ENCODE measurements around the gene DSCAM. TPM values are rescaled to one million over a fixed set of nuclear protein-coding genes. Genes with fewer than 3 reads are reported as not detected.

DSCAM gene
- total and polyA plus RNA-seq, 2 experiments from 2014 or later: 0.07 TPM; not detected in 1

DNA sequence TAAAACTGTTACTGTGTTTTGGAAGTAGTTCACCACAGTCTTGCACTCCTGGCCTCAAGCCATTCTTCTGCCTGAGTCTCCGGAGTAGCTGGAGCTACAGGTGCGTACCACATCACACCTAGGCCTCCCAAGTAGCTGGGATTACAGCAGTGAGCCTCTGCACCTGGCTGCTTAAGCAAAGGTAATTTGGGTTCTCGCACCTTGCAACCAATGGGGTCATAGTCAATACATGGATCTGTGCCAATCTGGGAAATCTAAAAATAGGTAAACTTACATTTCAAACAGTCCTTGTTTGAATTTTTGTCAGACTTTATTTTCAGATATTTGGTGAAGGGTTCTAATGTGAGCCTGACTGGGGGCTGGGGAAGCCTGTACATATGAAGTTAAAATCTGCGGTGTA, 513.2 kb downstream of the DSCAM start (continued):
- no peak for TF ChIP-seq EZH2 (IDR thresholded peaks at IDR 0.05; ENCODE audit: low read depth, unreplicated experiment)
- TF ChIP-seq, protein P1, sequence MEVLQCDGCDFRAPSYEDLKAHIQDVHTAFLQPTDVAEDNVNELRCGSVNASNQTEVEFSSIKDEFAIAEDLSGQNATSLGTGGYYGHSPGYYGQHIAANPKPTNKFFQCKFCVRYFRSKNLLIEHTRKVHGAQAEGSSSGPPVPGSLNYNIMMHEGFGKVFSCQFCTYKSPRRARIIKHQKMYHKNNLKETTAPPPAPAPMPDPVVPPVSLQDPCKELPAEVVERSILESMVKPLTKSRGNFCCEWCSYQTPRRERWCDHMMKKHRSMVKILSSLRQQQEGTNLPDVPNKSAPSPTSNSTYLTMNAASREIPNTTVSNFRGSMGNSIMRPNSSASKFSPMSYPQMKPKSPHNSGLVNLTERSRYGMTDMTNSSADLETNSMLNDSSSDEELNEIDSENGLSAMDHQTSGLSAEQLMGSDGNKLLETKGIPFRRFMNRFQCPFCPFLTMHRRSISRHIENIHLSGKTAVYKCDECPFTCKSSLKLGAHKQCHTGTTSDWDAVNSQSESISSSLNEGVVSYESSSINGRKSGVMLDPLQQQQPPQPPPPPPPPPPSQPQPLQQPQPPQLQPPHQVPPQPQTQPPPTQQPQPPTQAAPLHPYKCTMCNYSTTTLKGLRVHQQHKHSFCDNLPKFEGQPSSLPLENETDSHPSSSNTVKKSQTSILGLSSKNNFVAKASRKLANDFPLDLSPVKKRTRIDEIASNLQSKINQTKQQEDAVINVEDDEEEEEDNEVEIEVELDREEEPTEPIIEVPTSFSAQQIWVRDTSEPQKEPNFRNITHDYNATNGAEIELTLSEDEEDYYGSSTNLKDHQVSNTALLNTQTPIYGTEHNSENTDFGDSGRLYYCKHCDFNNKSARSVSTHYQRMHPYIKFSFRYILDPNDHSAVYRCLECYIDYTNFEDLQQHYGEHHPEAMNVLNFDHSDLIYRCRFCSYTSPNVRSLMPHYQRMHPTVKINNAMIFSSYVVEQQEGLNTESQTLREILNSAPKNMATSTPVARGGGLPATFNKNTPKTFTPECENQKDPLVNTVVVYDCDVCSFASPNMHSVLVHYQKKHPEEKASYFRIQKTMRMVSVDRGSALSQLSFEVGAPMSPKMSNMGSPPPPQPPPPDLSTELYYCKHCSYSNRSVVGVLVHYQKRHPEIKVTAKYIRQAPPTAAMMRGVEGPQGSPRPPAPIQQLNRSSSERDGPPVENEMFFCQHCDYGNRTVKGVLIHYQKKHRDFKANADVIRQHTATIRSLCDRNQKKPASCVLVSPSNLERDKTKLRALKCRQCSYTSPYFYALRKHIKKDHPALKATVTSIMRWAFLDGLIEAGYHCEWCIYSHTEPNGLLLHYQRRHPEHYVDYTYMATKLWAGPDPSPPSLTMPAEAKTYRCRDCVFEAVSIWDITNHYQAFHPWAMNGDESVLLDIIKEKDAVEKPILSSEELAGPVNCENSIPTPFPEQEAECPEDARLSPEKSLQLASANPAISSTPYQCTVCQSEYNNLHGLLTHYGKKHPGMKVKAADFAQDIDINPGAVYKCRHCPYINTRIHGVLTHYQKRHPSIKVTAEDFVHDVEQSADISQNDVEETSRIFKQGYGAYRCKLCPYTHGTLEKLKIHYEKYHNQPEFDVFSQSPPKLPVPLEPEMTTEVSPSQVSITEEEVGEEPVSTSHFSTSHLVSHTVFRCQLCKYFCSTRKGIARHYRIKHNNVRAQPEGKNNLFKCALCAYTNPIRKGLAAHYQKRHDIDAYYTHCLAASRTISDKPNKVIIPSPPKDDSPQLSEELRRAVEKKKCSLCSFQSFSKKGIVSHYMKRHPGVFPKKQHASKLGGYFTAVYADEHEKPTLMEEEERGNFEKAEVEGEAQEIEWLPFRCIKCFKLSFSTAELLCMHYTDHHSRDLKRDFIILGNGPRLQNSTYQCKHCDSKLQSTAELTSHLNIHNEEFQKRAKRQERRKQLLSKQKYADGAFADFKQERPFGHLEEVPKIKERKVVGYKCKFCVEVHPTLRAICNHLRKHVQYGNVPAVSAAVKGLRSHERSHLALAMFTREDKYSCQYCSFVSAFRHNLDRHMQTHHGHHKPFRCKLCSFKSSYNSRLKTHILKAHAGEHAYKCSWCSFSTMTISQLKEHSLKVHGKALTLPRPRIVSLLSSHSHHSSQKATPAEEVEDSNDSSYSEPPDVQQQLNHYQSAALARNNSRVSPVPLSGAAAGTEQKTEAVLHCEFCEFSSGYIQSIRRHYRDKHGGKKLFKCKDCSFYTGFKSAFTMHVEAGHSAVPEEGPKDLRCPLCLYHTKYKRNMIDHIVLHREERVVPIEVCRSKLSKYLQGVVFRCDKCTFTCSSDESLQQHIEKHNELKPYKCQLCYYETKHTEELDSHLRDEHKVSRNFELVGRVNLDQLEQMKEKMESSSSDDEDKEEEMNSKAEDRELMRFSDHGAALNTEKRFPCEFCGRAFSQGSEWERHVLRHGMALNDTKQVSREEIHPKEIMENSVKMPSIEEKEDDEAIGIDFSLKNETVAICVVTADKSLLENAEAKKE (CRISPR knock-in tag; IDR thresholded peaks at IDR 0.05): no peak
- TF ChIP-seq, protein P2, sequence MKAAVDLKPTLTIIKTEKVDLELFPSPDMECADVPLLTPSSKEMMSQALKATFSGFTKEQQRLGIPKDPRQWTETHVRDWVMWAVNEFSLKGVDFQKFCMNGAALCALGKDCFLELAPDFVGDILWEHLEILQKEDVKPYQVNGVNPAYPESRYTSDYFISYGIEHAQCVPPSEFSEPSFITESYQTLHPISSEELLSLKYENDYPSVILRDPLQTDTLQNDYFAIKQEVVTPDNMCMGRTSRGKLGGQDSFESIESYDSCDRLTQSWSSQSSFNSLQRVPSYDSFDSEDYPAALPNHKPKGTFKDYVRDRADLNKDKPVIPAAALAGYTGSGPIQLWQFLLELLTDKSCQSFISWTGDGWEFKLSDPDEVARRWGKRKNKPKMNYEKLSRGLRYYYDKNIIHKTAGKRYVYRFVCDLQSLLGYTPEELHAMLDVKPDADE (IDR thresholded peaks at IDR 0.05): no peak
- TF ChIP-seq ZNF114 (CRISPR knock-in tag; IDR thresholded peaks at IDR 0.05): no peak

DNA sequence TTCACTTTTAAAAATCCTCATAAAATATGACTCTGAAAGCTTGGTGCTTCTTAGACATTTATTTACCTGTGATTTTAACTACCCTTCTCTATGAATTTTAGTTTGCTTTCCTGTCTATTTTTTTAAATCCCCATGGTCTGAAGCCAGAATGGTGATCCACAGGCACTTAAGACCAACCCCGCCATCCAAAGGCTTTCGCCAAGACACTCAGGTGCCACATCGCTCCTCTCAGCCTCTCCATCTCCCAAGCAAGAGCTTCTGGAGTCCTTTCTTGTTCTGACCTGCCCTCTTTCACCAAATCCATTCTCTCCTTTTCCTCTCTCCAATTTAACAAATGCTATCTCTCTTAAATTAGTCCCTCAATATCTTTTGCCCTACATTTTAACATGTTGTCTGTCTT, 515.2 kb downstream of the DSCAM start:
- Histone ChIP-seq H3K4me3 (no peak overlapping the region), H3K9me2 (ENCODE audit: insufficient read depth) (no peaks in the 10 kb centered on the region), H3K36me3 (ENCODE audit: insufficient read depth) (no peaks in the 10 kb centered on the region; the same call in 1 of the 2 replicates), H2AFZ (no peak overlapping the region), H3K79me2 (replicated peaks; ENCODE audit: insufficient read depth) (no peaks in the 10 kb centered on the region), H3K27me3 (ENCODE audit: insufficient read depth) (no peaks in the 10 kb centered on the region), H3K4me2 (no peak overlapping the region), H3F3A (replicated peaks; ENCODE audit: low read depth) (no peaks in the 10 kb centered on the region), H3K4me1 (ENCODE audit: insufficient read depth) (no peaks in the 10 kb centered on the region; the same call in 1 of the 2 replicates), H4K20me1 (replicated peaks; ENCODE audit: insufficient read depth) (no peaks in the 10 kb centered on the region), H3K27ac (ENCODE audit: low read depth) (no peak overlapping the region)
- Mint-ChIP-seq H3K27ac (no peak overlapping the region), H3K4me1 (peaks cover 9% of the 10 kb centered on the region; the same call in 1 of the 3 replicates), H3K4me3 (no peak overlapping the region), H3K27me3 (ENCODE audit: insufficient read depth, low read depth, poor library complexity) (peaks cover 11% of the 10 kb centered on the region), H3K36me3 (ENCODE audit: low read depth) (no peaks in the 10 kb centered on the region; the same call in 2 of the 3 replicates), H3K9me3 (peaks cover 54% of the 10 kb centered on the region)
- ATAC-seq (no peak), DNase-seq (ENCODE audit: low spot score) (no peak)
- TF ChIP-seq, protein P3, sequence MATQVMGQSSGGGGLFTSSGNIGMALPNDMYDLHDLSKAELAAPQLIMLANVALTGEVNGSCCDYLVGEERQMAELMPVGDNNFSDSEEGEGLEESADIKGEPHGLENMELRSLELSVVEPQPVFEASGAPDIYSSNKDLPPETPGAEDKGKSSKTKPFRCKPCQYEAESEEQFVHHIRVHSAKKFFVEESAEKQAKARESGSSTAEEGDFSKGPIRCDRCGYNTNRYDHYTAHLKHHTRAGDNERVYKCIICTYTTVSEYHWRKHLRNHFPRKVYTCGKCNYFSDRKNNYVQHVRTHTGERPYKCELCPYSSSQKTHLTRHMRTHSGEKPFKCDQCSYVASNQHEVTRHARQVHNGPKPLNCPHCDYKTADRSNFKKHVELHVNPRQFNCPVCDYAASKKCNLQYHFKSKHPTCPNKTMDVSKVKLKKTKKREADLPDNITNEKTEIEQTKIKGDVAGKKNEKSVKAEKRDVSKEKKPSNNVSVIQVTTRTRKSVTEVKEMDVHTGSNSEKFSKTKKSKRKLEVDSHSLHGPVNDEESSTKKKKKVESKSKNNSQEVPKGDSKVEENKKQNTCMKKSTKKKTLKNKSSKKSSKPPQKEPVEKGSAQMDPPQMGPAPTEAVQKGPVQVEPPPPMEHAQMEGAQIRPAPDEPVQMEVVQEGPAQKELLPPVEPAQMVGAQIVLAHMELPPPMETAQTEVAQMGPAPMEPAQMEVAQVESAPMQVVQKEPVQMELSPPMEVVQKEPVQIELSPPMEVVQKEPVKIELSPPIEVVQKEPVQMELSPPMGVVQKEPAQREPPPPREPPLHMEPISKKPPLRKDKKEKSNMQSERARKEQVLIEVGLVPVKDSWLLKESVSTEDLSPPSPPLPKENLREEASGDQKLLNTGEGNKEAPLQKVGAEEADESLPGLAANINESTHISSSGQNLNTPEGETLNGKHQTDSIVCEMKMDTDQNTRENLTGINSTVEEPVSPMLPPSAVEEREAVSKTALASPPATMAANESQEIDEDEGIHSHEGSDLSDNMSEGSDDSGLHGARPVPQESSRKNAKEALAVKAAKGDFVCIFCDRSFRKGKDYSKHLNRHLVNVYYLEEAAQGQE (IDR thresholded peaks at IDR 0.05; ENCODE audit: unreplicated experiment): no peak
- TF ChIP-seq ZNF114 (CRISPR knock-in tag; IDR thresholded peaks at IDR 0.05): no peak

Measured in GM23338 (cell line).